GM12892 (cell line): ENCODE data around the gene ZNF429.

Experiments
- POLR2A ChIP-seq: IDR thresholded peaks from 2 replicates; pipeline ENCODE4 v1.6.1; 2011; ENCODE audit warnings: low read depth, low read length, control low read depth
- TAF1 ChIP-seq: IDR thresholded peaks from 2 replicates; pipeline ENCODE4 v1.6.1; 2011; ENCODE audit warnings: low read depth, mild to moderate bottlenecking, control low read depth, low read length, borderline replicate concordance

DNA sequence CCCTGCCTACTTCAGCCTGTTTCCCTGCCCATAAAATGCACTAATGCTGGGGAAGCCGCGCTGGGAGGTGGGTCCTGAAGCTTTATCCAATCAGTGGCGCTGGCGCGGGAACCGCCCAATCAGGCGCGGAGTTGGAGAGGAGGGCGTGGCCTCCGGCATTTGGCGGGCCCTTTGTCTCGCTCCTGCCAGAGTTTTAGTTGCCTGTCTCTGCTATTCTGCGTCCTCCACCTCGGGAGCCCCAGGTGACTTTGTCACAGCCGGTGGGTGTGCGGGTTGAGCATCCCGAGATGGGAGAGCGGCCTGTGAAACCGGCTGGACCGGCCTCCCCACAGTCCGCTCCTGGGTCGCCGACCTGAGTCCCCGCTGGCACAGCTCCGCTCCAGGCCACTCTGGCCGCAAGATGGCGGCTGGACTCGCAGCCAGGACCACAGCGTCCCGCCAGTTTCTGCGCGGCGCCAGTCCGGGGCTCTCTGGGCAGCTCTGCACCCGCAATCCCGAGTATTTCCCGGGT is 30.7 kb upstream of the ZNF429 start:
- TF ChIP-seq POLR2A (no peak), TAF1 (no peak)
